ENCODE results near the gene ITPR2. TPM values are rescaled to one million over a fixed set of nuclear protein-coding genes. Genes with fewer than 3 reads are reported as not detected.

Gene ITPR2
- total RNA-seq, 2 experiments from 2014 or later, result 25.6 to 44.7 TPM

DNA sequence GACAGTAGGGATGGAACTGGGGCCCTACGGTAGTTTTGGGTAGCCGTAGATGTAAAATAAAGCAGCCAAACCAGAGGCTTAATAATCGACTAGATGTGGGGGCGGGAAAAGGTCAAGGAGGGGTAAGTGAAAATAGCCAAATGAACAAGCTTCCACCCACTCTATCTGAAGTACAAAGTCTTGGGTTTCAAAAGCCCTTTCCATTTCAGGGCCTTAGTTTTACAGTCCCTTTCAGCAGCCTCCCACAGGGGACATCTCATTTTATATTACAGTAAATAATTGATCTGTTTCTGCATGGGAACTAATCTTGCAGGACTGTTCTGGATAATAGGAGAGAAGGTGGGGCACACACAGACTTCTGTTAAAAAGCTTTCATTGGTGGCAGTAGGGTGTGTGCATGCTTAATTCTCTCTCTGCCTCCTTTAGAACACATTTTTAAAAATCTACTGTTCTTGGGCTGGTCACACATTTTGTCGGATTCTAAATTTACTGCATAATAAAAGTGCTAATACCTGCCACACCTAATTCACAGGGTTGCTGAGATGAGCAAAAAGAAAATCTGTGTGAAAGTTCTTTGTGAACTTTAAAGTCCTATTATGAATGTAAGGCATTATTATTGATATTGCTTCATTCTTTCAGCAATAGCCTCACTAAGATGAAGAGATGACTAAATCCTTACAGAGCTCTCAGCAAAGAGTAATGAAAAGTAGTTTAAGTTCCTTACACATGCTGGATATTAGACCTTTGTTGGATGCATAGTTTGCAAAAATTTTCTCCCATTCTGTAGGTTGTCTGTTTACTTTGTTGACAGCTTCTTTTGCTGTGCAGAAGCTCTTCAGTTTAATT, 104.6 kb downstream of the ITPR2 start:
- no peak overlapping the region for H3K27ac ChIP-seq (ENCODE audit: low read depth, low read length, poor library complexity, severe bottlenecking)
- TF ChIP-seq, protein P1, sequence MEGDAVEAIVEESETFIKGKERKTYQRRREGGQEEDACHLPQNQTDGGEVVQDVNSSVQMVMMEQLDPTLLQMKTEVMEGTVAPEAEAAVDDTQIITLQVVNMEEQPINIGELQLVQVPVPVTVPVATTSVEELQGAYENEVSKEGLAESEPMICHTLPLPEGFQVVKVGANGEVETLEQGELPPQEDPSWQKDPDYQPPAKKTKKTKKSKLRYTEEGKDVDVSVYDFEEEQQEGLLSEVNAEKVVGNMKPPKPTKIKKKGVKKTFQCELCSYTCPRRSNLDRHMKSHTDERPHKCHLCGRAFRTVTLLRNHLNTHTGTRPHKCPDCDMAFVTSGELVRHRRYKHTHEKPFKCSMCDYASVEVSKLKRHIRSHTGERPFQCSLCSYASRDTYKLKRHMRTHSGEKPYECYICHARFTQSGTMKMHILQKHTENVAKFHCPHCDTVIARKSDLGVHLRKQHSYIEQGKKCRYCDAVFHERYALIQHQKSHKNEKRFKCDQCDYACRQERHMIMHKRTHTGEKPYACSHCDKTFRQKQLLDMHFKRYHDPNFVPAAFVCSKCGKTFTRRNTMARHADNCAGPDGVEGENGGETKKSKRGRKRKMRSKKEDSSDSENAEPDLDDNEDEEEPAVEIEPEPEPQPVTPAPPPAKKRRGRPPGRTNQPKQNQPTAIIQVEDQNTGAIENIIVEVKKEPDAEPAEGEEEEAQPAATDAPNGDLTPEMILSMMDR (conservative IDR thresholded peaks at IDR 0.05; ENCODE audit: low read length), result no peak
- no peak for TF ChIP-seq EZH2phosphoT487 (IDR thresholded peaks at IDR 0.05; ENCODE audit: borderline replicate concordance, low read depth, low read length)
- H4K20me1 ChIP-seq (ENCODE audit: insufficient read depth, low read length), result no peaks in the 10 kb centered on the region
- no peak overlapping the region for H2AFZ ChIP-seq (ENCODE audit: low read length)
- no peaks in the 10 kb centered on the region for H3K9me2 ChIP-seq (ENCODE audit: insufficient read depth, low read length)
- no TSS peak for BruUV-seq (replicated peaks)
- H3K4me2 ChIP-seq (ENCODE audit: low read length), result no peak overlapping the region
- no peak for DNase-seq (ENCODE audit: low spot score)
- peaks cover 24% of the 10 kb centered on the region for H3K4me1 ChIP-seq (ENCODE audit: insufficient read depth, low read length, poor library complexity, severe bottlenecking)
- no peaks in the 10 kb centered on the region for H3K79me2 ChIP-seq (ENCODE audit: insufficient read depth, low read depth, low read length)
- H3K9me3 ChIP-seq (ENCODE audit: low read length), result no peaks in the 10 kb centered on the region
- intact Hi-C loops (cut with micrococcal nuclease; ENCODE audit: unreplicated experiment), result no loop called here
- POLR2A ChIA-PET, result interaction anchor here (0.7 to 1.4 kb wide), 2 partner anchors 106 to 1176 kb away, joined by 3 to 4 read pairs; partner anchors contain the start of gene LMNTD1
- H3K36me3 ChIP-seq (ENCODE audit: insufficient read depth, low read length), result no peaks in the 10 kb centered on the region
- H3K4me3 ChIP-seq (ENCODE audit: low read depth, low read length, poor library complexity, severe bottlenecking), result no peak overlapping the region
- CTCF ChIA-PET (ENCODE audit: unreplicated experiment), result no interaction called here

DNA sequence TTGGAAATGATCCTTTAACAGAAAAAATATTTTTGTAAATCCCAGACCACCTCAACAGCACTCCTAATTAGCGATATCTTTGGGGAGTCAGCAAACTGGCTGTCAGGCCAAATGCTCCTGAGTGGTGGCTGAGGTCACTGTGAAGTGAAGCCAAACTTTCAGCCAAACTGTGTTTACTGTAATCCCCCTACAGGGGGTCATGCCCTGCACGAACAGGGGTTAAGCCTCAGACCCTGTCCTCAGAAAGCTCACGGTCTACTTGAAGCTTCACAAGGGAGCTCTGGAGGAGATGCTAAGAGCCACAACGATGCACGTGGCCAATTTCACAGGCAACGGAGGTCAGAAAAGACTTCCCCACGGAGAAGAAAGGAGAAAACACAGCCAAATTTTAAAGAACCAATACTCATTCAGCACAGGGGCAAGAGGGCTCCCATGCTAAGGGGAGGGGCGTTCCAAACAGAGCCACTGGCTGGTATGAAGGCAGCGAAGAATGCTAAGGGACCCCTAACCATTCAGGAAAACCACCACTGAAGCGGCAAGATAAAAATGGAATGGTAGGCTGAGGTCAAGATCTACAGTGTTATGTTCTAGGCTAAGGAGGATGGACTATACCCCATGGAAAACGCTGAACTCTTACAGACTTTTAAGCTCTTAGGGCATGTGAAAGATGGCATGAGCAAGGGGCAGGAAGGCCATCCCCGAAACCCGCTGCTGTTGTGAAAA, 105.4 kb downstream of the ITPR2 start:
- no peaks in the 10 kb centered on the region for H3K9me2 ChIP-seq (ENCODE audit: insufficient read depth, low read length)
- TF ChIP-seq, protein P1 (conservative IDR thresholded peaks at IDR 0.05; ENCODE audit: low read length), result no peak
- TF ChIP-seq EZH2phosphoT487 (IDR thresholded peaks at IDR 0.05; ENCODE audit: borderline replicate concordance, low read depth, low read length), result no peak
- no TSS peak for BruUV-seq (replicated peaks)
- H3K27ac ChIP-seq (ENCODE audit: low read depth, low read length, poor library complexity, severe bottlenecking), result no peak overlapping the region
- no peaks in the 10 kb centered on the region for H4K20me1 ChIP-seq (ENCODE audit: insufficient read depth, low read length)
- intact Hi-C loops (cut with micrococcal nuclease; ENCODE audit: unreplicated experiment), result no loop called here
- no peak overlapping the region for H2AFZ ChIP-seq (ENCODE audit: low read length)
- no peaks in the 10 kb centered on the region for H3K36me3 ChIP-seq (ENCODE audit: insufficient read depth, low read length)
- no peak overlapping the region for H3K4me2 ChIP-seq (ENCODE audit: low read length)
- peaks cover 25% of the 10 kb centered on the region for H3K4me1 ChIP-seq (ENCODE audit: insufficient read depth, low read length, poor library complexity, severe bottlenecking)
- H3K9me3 ChIP-seq (ENCODE audit: low read length), result no peaks in the 10 kb centered on the region
- ChIA-PET POLR2A (no interaction called here), CTCF (ENCODE audit: unreplicated experiment) (no interaction called here)
- H3K79me2 ChIP-seq (ENCODE audit: insufficient read depth, low read depth, low read length), result no peaks in the 10 kb centered on the region
- no peak for DNase-seq (ENCODE audit: low spot score)
- H3K4me3 ChIP-seq (ENCODE audit: low read depth, low read length, poor library complexity, severe bottlenecking), result no peak overlapping the region

DNA sequence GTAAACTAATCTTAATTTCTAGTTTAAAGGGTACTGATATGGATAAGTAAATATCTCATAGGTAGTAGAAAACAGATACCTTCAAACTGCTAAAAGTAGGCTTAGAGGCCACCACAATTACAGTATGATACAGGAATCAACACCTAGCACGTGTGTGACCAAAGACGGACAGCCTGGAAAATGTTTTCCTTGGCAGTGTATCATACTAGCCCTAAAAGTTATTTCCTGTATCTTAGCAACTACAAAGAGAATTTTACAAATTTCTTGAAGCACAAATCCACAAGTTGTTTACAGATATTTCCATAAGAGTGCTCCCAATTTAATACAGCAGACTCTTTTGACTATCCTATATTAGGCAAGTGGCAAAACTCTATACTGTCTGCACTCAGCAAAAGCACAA, 106.0 kb downstream of the ITPR2 start:
- POLR2A ChIA-PET, result no interaction called here
- Histone ChIP-seq H4K20me1 (ENCODE audit: insufficient read depth, low read length) (no peaks in the 10 kb centered on the region), H3K36me3 (ENCODE audit: insufficient read depth, low read length) (no peaks in the 10 kb centered on the region), H3K9me2 (ENCODE audit: insufficient read depth, low read length) (no peaks in the 10 kb centered on the region), H3K9me3 (ENCODE audit: low read length) (no peaks in the 10 kb centered on the region), H2AFZ (ENCODE audit: low read length) (no peak overlapping the region), H3K4me3 (ENCODE audit: low read depth, low read length, poor library complexity, severe bottlenecking) (no peak overlapping the region), H3K27ac (ENCODE audit: low read depth, low read length, poor library complexity, severe bottlenecking) (no peak overlapping the region), H3K79me2 (ENCODE audit: insufficient read depth, low read depth, low read length) (no peaks in the 10 kb centered on the region), H3K4me2 (ENCODE audit: low read length) (no peak overlapping the region), H3K4me1 (ENCODE audit: insufficient read depth, low read length, poor library complexity, severe bottlenecking) (peaks cover 20% of the 10 kb centered on the region)
- intact Hi-C loops (cut with micrococcal nuclease; ENCODE audit: unreplicated experiment), result no loop called here
- CTCF ChIA-PET (ENCODE audit: unreplicated experiment), result no interaction called here
- no peak for DNase-seq (ENCODE audit: low spot score)
- no peak for TF ChIP-seq EZH2phosphoT487 (IDR thresholded peaks at IDR 0.05; ENCODE audit: borderline replicate concordance, low read depth, low read length)
- TF ChIP-seq, protein P1 (conservative IDR thresholded peaks at IDR 0.05; ENCODE audit: low read length), result no peak
- BruUV-seq (replicated peaks), result no TSS peak
